Measurements from ENCODE around the gene ELFN2.
"Not testable (repeated sequence)": the region's sequence is repeated elsewhere in the genome, so short reads cannot be mapped to it uniquely, and the experiment has no call there.

ELFN2 gene

DNA sequence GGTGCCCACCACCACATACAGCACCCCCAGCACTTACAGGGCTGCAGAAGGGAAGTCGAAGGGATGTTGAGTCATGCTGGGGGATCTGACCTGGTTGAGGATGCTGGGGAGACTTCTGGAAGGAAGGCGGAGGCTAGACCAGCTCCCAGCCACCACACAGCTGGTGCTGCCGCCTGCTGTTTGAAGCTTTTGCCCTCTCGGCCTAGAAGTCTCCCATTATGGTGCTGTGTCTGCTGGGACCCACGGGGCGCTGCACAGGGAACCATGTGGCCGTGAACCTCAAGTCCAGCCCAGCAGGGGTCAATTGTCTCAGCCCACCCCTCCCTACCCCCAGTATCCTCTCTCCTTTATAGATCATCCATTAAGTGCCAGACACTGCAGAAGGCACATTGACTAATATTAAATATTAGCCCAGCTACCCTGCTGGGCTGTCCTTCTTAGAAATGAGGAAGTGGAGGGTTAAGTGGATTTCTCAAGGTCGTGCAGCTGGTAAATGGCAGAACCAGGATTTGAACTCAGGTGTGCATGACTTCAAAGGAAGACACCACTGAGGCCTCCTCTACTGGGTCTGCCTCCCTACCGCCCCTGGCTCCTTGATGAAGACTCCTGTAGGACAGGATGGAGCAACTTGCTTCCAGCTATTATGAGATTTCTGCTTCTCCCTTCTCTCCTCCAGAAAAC, 95.3 kb downstream of the ELFN2 start:
- no peak for DNase-seq

DNA sequence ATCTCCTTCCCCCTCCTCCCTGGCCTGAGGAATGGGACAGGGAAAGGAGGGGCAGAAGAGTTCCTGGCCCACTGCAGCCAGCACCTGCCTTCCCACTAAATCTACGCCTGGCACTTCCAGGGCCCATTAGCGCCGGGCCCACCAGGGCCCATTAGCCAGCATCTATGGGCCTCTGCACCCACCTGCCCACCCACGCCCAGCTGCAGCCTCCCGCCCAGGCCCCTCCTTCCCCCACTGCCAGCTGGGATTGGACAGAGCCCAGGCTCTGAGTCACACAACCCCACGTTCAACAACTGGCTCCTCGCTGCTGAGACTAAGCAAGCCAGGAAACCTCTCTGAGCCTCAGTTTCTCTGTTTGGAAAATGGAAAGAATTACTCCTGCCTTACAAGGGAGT, 96.2 kb downstream of the ELFN2 start:
- DNase-seq: no peak

DNA sequence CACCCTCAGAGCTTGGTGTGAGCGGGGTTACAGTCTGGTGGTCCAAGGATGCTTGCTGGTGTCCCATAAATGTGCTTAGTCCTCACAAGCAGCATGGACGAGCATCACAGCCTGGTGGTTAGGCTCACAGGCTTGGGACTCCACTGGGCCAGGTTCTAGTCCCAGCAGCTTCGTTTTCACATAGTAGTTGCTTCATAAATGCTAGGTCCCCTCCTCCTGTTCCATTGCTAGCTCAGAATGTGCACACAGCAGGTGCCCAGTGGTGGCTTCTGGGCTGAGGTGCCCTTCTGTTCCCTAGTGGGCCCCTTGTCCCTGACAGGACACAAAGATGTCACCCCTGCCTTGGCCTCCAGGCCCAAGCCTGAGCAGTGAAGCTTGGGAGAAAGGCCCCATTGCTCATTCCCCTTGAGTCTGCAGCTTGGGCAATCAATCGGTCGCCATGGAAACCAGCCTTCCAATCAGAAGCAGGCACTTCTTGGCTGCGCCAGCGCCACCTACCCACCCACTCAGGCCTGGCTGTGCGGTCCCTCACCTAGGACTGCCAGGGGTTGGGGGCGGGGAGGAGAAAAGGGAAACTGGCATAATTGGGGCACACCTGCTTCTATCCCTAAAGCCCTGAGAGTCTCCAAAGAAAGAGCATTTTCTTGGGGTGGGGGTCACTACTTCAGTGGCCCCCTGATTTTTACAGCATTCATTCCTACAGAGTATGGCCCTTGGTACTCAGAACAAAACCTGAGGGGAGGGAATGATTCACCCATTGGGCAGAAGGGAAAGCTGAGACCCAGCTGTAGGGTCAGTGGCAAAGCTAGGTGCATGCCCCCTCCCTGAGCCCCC, 96.9 kb downstream of the ELFN2 start:
- DNase-seq: no peak

DNA sequence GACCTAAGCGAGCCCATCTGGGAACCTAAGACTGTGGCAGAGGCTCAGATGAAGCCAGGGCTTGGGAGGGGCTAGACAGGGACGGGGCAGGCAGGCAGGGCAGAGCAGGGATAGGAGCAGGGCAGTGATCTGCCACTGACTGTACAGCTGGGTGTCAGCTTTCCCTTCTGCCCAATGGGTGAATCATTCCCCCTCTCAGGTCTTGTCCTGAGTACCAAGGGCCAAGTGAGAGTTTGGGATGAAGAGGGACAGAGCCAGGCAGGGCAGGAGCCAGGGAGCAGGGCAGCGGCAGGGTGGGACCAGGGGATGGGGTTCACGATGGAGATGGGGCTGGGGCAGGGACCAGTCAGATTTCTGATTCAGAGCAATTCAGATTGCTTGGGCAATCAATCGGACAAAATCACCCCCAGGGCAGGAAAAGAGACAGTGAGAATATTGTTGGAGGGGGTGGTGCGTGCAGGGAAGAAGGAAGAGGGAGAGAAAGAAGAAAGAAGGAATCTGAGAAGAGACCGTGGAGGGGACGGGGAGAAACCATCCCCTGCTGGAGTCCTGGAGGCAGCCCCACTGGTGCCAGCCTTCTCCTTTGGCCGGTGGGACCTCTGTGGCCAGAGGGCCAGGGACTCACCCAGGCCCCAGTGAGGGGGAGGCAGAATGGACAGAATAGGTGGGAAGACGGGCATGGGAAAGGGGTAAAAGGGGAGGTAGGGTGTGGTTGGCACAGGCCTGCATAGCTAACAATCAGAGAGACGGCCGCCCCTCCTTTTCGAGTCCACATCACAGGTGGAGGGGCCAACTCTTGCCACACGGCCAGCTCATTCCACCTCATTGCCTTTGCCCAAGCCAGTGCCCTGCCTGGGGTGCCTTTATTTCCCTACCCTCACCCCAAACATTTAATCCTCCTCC, 97.8 kb downstream of the ELFN2 start:
- no peak for DNase-seq

DNA sequence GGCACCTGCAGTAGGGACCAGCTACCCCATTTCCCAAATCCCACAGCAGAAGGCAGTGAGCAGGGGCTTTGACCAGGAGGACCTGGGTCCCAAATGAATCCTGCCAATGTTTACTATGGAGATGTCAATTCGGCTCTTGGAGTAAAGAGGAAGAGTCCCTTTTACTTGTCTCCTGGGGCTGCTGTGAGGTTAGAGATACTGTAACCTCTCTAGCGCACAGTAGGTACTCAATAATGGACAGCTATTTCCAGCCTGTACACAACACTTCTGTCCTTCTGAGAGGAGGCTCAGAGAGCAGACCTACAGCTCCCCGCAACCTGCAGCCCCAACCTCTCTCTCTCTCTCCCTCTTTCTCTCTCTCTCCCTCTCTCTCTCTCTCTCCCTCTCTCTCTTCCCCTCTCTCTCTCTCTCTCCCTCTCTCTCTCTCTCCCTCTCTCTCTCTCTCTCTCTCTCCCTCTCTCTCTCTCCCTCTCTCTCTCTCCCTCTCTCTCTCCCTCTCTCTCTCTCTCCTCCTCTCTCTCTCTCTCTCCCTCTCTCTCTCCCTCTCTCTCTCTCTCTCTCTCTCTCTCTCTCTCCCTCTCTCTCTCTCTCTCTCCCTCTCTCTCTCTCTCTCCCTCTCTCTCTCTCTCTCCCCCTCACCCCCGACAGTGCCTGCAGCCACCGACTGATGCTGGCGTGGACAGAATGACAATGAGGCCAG, 98.6 kb downstream of the ELFN2 start:
- not testable (repeated sequence) for DNase-seq

DNA sequence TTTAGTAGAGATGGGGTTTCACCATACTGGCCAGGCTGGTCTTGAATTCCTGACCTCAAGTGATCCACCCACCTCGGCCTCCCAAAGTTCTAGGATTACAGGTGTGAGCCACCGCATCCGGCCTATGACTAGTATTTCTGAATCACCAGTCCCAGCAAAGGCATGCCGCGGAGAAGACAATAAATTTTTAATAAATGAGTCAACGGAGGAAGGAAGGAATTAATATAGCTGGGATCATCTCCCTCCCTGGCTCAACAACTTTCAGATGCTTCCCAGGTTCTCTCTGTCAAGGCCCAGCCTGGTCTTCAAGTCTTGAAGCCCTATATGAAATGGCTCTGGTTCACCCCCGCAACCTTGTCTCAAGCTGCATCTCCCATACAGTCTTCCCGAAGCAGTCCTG, 99.3 kb downstream of the ELFN2 start:
- no peak for DNase-seq

DNA sequence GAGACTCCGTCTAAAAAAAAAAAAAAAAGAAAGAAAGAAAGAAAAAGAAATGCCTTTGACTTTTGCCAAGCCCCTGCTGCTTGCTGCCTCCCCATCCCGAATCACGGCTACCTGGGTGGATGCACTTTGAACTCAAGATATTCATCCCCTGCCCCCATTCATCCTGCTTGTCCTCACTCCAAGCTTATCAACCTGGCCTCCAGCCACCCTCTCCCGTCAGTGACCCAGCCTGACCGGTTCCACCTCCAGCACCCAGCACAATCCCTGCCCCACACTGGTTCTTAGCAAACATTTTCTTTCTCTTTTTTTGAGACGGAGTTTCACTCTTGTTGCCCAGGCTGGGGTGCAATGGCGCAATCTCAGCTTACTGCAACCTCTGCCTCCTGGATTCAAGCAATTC, 100.6 kb downstream of the ELFN2 start:
- no peak for DNase-seq

DNA sequence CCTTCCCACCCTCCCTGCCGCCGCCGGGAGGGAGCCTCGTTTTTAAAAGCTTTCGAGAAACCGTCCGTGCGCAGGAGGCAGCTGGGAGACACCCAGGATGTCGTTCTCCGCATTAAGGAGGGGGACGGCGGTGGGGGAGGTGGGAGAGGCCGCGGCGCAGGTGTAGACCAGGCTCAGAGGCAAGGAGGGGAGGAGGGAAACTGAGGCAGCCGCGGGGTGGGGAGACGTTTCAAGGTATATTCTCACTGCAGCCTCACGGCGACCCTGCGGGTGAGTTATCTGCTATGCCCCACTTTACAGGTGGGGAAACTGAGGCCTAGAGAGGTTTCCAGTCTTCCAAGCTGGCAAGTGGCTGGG, 102.3 kb downstream of the ELFN2 start:
- no peak for DNase-seq

DNA sequence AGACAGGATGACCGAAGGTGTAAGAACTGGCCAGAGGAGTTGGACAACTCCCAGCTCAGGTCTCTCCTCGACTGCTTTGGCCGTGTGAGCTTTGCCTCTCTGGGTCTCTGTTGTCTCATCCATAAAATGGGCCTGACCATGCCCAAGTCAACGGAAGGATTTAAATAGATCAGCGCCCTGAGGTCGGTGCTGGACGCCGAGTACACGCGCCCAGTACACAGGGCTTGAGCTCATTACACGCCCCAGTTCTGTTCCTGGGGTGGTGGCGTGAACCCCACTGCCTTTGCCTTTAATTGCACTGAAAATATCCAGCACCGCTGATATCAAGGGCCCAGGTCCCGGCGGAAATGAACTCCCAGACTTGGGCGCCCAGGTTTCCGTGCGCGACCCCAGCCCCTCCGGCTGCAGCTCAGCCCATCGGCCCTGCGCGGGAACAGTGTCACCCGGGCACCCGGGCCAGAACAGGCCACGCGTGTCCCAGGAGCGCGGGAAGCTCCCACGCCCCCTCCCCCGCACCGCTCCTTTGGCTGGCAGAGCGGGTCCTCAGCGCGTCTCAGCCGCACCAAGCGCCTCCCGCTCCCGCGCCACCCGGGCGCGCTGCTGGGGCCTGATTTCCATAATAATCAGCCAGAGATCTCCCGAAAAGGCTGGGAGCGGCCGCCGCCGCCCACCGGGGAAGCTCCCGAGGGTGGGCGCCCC, 102.8 kb downstream of the ELFN2 start:
- DNase-seq: no peak

DNA sequence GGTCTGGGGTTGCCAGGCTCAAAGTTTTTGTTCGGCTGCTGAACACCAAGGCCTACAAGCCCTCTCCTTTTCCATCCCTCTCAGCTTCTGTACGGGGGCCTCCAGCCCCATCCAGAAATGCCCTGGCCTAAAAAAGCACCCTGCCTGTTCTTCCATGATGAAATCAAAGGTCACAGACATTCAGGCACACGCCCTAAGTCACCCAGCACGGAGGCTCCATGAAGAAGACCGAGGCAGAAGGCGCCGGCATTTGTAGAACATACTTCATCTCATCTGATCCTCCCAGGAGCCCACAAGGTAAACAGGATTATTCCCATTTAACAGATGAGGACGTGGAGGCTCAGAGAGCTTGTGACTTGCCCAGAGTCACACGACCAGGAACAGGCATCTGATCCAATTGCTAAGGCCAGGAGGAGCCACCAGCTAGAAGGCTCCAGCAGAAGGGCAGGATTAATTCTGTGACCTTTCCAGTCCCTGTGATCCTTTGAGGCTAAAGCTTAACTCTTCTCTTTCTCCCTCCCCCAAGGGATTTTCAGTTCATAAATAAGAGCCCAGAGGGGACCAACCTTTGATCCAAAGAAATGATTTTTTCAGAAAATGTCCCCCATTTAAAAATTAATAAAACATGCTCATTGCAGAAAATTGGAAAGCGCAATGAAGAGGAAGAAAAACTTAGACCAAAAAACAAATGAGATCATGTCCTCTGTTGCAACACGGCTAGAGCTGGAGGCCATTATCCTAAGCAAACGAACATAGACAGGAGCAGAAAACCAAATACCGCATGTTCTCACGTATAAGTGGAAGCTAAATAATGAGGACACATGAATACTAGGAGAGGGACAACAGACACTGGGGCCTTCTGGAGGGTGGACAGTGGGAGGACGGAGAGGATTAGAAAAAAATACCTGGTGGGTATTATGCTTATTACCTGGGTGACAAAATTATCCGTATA, 106.3 kb downstream of the ELFN2 start:
- no peak for DNase-seq

DNA sequence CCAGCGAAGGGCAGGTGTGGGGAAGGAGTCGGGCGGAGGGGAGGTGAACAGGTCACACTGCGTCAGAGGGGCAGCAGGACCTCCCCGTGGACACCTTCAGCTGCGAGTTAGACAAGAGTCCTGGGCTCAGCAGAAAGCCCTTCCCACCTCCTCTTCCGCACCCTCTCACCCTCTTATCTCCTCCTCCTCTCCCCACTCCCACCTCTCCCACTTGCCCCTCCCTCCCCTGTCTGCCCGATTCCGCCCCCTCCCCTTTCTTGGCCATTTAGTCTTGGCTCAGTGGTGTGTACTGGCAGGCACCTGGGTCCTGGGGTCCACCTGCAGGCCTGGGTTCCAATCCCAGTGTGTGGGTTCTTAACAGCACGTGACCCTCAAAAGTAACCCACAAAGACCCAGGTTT, 107.8 kb downstream of the ELFN2 start:
- DNase-seq: no peak

DNA sequence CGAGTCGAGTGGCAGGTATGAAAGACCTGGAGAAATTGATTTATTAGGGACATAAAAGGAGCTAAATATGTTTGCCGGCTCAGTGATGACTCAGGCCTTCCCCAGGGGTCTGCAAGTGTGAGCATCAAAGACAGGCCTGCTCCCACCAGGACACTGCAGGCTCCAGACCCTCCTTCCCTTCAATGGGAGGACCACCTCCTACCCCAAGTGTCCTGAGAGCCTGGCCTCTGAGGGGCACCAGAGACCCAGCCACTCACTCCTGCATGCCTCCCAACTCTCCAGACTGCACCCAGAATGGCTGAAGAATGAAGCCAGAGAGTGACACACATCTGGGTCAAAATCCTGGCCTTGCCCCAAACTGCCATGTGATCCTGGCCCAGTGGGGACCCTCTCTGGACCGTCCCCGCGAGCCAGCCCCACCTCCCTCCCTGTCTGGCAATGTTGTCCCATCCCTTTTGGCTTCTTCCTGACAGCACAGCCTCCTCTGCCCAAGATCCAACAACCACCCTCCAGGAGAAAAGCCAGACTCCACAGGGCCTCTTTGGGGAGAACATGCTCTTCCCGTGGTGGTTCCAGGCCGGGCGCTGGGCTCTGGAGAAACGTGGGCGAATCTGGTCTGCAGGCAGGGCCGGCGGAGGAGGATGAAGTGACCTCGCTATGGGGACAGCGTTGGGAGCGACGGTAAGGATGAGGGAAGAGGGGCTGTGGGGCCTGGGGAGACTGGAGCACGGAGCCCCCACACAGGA, 108.7 kb downstream of the ELFN2 start:
- no peak for DNase-seq

Data from activated gamma-delta T cell treated with Interleukin-2 at 50 U/mL for 16 hours (primary cell).